Measurements from ENCODE around the gene GPRC5C. TPM values are rescaled to one million over a fixed set of nuclear protein-coding genes. Genes with fewer than 3 reads are reported as not detected.
A peak's percentile ranks its signal among the peaks of the same experiment; 100 is the strongest.

GPRC5C gene
- total and polyA plus RNA-seq, 4 donors, result 41.9 to 81.4 (median 66.1) TPM

DNA sequence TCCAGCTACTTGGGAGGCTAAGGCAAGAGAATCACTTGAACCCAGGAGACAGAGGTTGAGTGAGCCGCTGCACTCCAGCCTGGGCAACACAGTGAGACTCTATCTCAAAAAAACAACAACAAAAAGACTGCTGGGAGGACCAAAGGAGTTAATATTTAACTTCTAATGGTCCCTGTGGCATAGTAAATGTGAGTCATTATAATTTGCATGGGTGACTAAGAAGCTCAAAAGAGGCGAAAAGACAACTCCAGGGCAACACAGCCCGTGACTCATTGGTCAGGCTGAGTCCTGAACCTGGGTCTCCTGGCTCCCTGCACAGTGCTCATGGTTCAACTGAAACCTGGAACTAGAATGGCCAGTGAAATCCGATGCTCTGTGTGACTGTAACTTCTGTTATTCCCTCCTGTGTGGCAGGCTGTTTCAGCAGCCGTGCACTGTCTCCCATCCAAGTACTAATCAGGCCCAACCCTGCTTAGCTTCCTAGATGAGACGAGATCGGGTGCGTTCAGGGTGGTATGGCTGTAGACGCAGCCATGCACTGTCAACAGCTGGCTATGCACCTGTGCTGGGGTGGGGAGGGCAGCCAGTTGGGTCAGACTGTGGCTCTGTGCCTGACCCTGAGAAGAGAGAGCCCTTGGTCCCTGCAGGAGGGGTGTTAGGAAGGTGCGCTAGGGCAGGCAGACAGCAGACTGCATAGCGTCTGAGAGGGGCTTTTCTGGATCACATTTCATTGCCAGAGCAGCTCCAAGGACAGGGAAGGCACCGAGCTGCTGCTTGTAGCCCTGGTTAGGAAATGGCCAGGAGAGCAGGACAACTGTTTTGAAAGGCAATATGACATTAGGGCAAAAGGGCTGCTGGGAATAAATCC lies 14.5 kb upstream of the GPRC5C start:
- TF ChIP-seq, protein P1, sequence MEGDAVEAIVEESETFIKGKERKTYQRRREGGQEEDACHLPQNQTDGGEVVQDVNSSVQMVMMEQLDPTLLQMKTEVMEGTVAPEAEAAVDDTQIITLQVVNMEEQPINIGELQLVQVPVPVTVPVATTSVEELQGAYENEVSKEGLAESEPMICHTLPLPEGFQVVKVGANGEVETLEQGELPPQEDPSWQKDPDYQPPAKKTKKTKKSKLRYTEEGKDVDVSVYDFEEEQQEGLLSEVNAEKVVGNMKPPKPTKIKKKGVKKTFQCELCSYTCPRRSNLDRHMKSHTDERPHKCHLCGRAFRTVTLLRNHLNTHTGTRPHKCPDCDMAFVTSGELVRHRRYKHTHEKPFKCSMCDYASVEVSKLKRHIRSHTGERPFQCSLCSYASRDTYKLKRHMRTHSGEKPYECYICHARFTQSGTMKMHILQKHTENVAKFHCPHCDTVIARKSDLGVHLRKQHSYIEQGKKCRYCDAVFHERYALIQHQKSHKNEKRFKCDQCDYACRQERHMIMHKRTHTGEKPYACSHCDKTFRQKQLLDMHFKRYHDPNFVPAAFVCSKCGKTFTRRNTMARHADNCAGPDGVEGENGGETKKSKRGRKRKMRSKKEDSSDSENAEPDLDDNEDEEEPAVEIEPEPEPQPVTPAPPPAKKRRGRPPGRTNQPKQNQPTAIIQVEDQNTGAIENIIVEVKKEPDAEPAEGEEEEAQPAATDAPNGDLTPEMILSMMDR (IDR thresholded peaks at IDR 0.05; ENCODE audit: control extremely low read depth, extremely low read depth), result no peak
- 74 to 84% methylated on average over 12 of the region's 12 CpGs for WGBS, 2 donors
- Histone ChIP-seq H3K36me3 (ENCODE audit: control insufficient read depth in 4 of 4, insufficient read depth in 4 of 4, low read length in 4 of 4) (no peaks in the 10 kb centered on the region), H3K27ac (ENCODE audit: low read depth in 1 of 2, low read length in 1 of 2) (no peak overlapping the region), H3K4me3 (no peak overlapping the region), H3K9me3 (ENCODE audit: control insufficient read depth in 4 of 4, insufficient read depth in 3 of 4, low read length in 3 of 4) (no peaks in the 10 kb centered on the region), H3K27me3 (ENCODE audit: control insufficient read depth in 3 of 3, insufficient read depth in 3 of 3, low read length in 2 of 3) (no peaks in the 10 kb centered on the region), H3K4me1 (ENCODE audit: control insufficient read depth in 5 of 5, insufficient read depth in 5 of 5, low read length in 5 of 5) (peaks cover 0 to 4% (median 0%) of the 10 kb centered on the region in 5 donors), H3K9ac (ENCODE audit: insufficient read depth in 1 of 2, low read length in 2 of 2) (no peak overlapping the region)
- DNase-seq, result no peak
- ATAC-seq (ENCODE audit: insufficient read depth, low FRiP score), result no peak

DNA sequence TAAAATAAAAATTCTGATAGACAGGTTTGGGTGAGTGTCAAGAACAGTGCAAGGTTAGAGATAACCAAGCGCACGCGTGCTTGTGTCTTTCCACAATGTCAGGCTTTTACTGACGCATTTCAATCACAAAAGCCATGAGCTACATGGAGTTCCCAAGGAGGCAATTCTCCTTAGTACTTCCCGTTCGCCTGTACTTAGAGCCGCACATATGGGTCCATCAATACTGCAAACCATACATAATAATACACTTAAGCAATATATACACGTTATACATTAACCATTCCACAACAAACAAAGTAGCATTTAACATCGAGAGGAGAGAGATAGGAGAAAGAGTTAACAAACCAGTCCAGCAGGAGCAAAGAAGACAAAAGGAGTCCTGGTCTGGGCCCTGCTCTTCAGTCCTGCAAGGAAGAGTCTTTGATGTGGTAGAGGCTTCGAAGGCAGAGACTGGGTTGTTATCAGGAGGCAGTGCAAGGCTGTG lies 11.9 kb upstream of the GPRC5C start:
- Histone ChIP-seq H3K4me1 (ENCODE audit: control insufficient read depth in 5 of 5, insufficient read depth in 5 of 5, low read length in 5 of 5) (peaks cover 0 to 4% (median 0%) of the 10 kb centered on the region in 5 donors), H3K27ac (ENCODE audit: low read depth in 1 of 2, low read length in 1 of 2) (no peak overlapping the region), H3K36me3 (ENCODE audit: control insufficient read depth in 4 of 4, insufficient read depth in 4 of 4, low read length in 4 of 4) (no peaks in the 10 kb centered on the region), H3K9me3 (ENCODE audit: control insufficient read depth in 4 of 4, insufficient read depth in 3 of 4, low read length in 3 of 4) (peaks cover 0 to 3% (median 0%) of the 10 kb centered on the region in 4 donors), H3K27me3 (ENCODE audit: control insufficient read depth in 3 of 3, insufficient read depth in 3 of 3, low read length in 2 of 3) (no peaks in the 10 kb centered on the region), H3K9ac (ENCODE audit: insufficient read depth in 1 of 2, low read length in 2 of 2) (no peak overlapping the region), H3K4me3 (no peak overlapping the region)
- no peak for DNase-seq
- TF ChIP-seq, protein P1 (IDR thresholded peaks at IDR 0.05; ENCODE audit: control extremely low read depth, extremely low read depth), result no peak
- no peak for ATAC-seq (ENCODE audit: insufficient read depth, low FRiP score)
- WGBS, 2 donors, result 89 to 90% methylated on average over 10 of the region's 10 CpGs

DNA sequence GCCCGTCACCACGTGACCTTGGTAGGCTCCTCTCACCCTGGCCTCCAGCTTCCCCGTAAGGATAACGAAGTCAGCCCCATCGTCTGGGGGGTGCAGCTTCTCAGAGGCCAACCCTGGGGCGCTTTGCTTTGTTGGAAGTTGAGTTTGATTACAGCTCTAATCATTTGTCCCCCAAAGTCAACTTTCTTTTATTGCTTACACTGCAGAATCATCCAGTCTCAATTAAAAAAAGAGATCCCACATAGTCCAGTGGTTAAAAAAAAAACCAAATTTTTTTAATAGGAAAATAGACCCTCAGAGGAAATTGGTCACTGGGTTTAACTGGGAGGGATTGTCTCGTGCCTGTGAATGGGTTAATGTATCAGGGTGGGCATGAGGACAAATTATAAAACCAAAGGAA lies 7.8 kb upstream of the GPRC5C start:
- Histone ChIP-seq H3K36me3 (ENCODE audit: control insufficient read depth in 4 of 4, insufficient read depth in 4 of 4, low read length in 4 of 4) (no peaks in the 10 kb centered on the region), H3K27ac (ENCODE audit: low read depth in 1 of 2, low read length in 1 of 2) (peak overlapping the region in 1 of 2 donors; percentile 11), H3K9me3 (ENCODE audit: control insufficient read depth in 4 of 4, insufficient read depth in 3 of 4, low read length in 3 of 4) (peaks cover 0 to 3% (median 0%) of the 10 kb centered on the region in 4 donors), H3K27me3 (ENCODE audit: control insufficient read depth in 3 of 3, insufficient read depth in 3 of 3, low read length in 2 of 3) (no peaks in the 10 kb centered on the region), H3K4me1 (ENCODE audit: control insufficient read depth in 5 of 5, insufficient read depth in 5 of 5, low read length in 5 of 5) (peaks cover 0 to 17% (median 8%) of the 10 kb centered on the region in 5 donors), H3K4me3 (no peak overlapping the region), H3K9ac (ENCODE audit: insufficient read depth in 1 of 2, low read length in 2 of 2) (no peak overlapping the region)
- ATAC-seq (ENCODE audit: insufficient read depth, low FRiP score), result no peak
- DNase-seq, result no peak
- WGBS, 2 donors, result 92 to 94% methylated on average over 7 of the region's 7 CpGs
- TF ChIP-seq, protein P1 (IDR thresholded peaks at IDR 0.05; ENCODE audit: control extremely low read depth, extremely low read depth), result no peak

All from lung (tissue), 12 donors.